ENCODE data around the gene KBTBD8.

Gene KBTBD8

DNA sequence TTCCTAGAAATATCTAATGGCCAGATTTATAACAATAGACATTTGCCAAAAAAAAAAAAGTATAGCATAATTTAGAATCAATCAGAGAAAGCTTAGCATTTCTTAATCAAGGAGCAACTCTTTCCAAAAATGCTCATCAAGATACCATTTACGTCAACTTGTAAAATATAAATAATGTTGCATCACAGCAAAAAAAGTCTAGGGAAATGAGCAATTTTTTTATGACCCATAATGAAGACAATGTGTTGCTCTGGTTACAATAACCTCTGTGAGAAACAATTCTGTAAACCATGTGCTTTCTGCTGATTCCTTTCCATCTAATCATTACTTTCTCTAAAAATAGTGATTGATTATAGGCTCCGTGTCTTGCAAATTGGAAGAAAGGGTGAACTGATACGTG lies 36.3 kb downstream of the KBTBD8 start:
- DNase-seq (ENCODE audit: low read depth): no peak

DNA sequence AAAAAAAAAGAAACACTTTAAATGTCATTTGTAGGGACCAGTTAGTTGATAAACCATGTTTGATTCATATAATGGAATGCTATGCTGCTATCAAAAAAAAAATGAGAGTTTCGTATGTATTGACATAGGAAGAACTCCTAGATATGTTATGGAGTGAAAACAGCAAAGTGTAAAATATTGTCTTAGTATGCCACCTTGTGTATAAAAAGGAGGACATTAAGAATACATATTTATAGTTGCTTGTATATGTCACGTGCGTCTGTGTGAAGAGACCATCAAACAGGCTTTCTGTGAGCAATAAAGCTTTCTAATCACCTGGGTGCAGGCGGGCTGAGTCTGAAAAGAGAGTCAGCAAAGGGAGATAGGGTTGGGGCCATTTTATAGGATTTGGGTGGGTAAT lies 39.5 kb downstream of the KBTBD8 start:
- peak; percentile 6 for DNase-seq (ENCODE audit: low read depth)

DNA sequence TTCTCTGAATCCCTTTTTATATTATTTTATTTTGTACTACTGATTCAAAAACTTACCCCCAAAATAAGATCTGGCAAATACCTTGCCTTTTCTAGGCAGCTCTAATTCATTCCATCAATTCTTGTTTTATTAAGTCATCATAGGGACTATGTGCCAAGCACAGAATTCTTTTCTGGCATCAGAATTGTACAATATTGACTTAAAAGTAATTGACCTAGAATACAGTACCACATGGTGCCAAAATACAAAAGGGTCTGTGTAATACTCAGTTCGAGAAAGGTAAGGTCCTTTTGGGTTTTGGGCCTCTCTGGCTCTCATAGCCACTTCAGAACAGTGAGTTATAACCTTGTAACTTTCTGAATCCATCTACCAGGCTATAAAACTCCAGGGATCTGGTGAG lies 46.2 kb downstream of the KBTBD8 start:
- no peak for DNase-seq (ENCODE audit: low read depth)

DNA sequence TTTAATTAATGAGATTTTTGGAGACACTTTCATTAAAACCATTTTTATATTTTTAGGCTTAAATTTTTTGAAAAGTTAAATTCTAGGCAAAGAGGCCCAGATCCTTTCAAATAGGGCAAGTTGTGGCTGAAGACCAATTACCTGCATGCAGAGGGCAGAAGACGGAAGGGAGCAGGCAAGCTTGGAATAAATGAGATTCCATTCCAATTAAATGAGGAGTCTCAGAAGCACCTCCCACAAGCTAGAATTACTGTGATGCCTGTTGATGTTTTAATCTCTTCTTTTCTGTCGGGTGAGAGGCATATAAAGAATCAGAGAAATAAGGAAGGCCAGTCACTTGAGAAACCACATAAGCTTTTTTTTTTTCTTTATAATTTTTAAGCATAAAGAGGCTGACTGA lies 46.8 kb downstream of the KBTBD8 start:
- DNase-seq (ENCODE audit: low read depth): no peak

DNA sequence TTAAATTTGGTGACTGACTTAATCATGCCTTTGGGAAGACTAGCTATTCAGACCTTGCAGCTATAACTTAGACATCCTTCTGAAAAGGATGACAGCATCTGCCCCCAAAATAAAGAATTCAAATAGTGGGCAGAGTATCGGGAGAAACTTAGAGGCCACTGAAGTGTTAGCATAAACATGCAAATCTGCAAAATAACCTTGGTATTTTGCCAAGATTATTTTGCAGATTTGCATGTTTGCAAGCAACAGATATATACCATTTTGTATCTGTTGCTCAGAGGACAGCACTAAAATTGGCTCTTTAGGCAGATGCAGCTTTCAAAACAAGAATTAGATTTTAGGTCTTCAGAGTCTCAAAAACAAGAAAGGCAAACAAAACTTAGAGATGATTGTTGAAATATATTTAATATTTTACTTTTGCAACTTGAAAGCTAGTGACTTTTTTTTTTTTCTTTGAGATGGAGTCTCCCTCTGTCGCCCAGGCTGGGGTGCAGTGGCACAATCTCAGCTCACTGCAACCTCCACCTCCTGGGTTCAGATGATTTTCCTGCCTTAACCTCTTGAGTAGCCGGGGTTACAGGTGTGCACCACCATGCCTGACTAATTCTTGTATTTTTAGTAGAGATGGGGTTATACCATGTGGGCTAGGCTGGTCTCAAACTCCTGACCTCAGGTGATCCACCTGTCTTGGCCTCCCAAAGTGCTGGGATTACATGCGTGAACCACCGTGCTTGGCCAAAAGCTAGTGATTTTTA lies 47.8 kb downstream of the KBTBD8 start:
- DNase-seq (ENCODE audit: low read depth): no peak

DNA sequence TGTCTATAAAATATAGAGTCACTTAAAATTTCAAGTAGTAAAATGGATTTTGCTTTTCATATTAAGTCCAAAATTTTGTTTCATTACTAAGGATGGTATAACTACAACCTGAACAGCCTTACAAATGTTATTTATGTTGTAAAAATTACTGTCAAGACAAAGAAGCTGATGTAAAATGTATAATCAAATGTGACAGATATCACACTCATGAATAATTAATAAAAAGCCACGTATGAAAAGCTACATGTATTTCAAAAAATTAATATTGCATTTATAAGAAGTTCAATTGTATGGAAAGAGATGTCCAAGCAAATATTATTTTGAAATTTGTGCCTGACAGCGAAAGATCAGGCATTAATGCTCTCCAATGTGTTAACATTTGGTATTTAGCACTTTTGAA lies 48.9 kb downstream of the KBTBD8 start:
- DNase-seq (ENCODE audit: low read depth): no peak

DNA sequence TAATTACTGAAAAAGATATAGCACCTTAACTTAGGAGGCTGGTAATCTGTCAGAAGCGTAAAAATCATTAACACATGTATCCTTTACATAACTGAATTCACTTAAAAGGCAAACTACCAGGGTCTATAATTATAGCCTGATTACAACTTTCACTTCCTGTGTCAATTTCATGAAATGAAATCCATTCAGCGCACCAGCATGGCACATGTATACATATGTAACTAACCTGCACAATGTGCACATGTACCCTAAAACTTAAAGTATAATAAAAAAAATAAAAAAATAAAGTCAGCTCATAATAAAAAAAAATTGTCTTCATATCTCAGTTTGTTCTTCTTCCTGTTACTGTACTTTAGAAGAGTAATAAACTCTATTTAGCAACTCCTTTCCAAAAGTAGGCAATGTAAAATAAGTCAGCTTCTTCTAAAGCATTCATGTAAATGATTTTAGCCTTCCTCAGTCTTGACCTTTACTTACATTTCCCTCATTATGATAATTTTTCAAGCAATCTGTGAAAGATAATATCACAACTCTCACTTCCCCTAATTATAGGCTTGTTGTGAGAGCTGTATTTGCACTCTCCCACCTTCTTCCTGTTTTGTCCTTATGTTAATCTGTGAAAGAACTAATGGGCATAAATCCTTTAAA lies 50.1 kb downstream of the KBTBD8 start:
- DNase-seq (ENCODE audit: low read depth): no peak

DNA sequence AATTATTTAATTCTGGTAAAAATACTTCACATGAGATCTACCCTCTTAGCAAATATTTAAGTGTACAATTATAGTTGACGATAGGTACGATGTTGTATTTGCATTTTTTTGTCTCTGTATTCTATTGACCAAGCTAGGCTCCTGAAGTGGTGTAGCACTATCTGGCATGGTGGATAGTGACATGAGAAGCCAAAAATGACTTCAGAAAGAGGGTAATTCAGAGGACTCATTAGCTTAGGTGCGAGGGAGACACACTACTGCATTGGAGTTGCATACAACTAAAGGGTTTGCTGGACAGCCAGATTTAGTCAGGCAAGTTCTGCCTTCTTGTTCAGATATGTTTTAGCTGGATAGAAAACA lies 50.6 kb downstream of the KBTBD8 start:
- DNase-seq (ENCODE audit: low read depth): no peak

DNA sequence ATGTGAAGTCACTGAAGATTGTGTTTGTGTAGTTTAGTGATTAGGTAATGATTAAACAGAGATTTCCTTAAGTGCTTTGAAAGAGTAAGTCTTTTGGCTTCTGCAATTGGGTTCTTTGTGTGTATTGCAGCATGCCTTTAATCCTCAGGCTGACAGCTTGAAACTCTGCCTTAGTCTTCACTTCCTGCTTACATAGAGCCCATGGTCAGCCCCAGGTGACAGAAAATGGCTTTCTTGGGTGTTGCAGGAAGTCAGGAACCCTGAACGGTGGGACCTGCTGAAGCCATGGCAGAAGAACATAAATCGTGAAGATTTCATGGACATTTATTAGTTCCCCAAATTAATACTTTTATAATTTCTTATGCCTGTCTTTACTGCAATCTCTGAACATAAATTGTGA lies 61.3 kb downstream of the KBTBD8 start:
- no peak for DNase-seq (ENCODE audit: low read depth)

Measured in ELR (cell line).